Karpas-422 (cell line): ENCODE data around the gene ENO3. TPM values are rescaled to one million over a fixed set of nuclear protein-coding genes. Genes with fewer than 3 reads are reported as not detected.

Experiments used
- DNase-seq: peaks from one replicate; pipeline ENCODE4 v3.0.0-alpha.2; 2015
- H2AFZ ChIP-seq: fragments of 200-600 bp; sonication (generic); 2 replicates; pipeline ENCODE4 v1.6.1; 2014; ENCODE audit warnings: antibody characterized with exemption, low read length, mixed read lengths
- H3K27ac ChIP-seq: fragments of 200-600 bp; sonication (generic); 2 replicates; pipeline ENCODE4 v1.5.1; 2014; ENCODE audit warnings: mild to moderate bottlenecking, low read length, moderate library complexity
- H3K27me3 ChIP-seq: fragments of 200-600 bp; sonication (generic); 2 replicates; pipeline ENCODE4 v1.6.1; 2014; ENCODE audit warnings: low read length, mixed read lengths
- H3K36me3 ChIP-seq: fragments of 200-600 bp; sonication (generic); 2 replicates; pipeline ENCODE4 v1.6.1; 2014; ENCODE audit warnings: low read length, mixed read lengths; ENCODE audit not compliant: insufficient read depth
- H3K4me1 ChIP-seq: fragments of 200-600 bp; sonication (generic); 2 replicates; pipeline ENCODE4 v1.6.1; 2014; ENCODE audit warnings: mild to moderate bottlenecking, low read length, mixed read lengths
- H3K4me2 ChIP-seq: fragments of 200-600 bp; sonication (generic); 2 replicates; pipeline ENCODE4 v1.6.1; 2014; ENCODE audit warnings: low read length, low read depth, mild to moderate bottlenecking; ENCODE audit not compliant: poor library complexity, severe bottlenecking
- H3K4me3 ChIP-seq: fragments of 200-600 bp; sonication (generic); 2 replicates; pipeline ENCODE4 v1.5.1; 2014; ENCODE audit warnings: mild to moderate bottlenecking, antibody characterized with exemption, low read length, mixed read lengths
- H3K79me2 ChIP-seq: fragments of 200-600 bp; sonication (generic); 2 replicates; pipeline ENCODE4 v1.6.1; 2014; ENCODE audit warnings: mild to moderate bottlenecking, low read length, mixed read lengths
- H3K9ac ChIP-seq: fragments of 200-600 bp; sonication (generic); 2 replicates; pipeline ENCODE4 v1.6.0; 2014; ENCODE audit warnings: low read length
- H3K9me2 ChIP-seq: fragments of 200-600 bp; sonication (generic), shearing (Covaris generic); replicated peaks from 2 replicates; pipeline ENCODE4 v1.6.0; 2014; ENCODE audit warnings: mild to moderate bottlenecking, low read length, moderate library complexity; ENCODE audit not compliant: insufficient read depth
- H3K9me3 ChIP-seq: fragments of 300-700, 200-600 bp; sonication (generic); 2 replicates; pipeline ENCODE4 v1.6.1; 2014; ENCODE audit warnings: low read length, mixed read lengths
- H4K20me1 ChIP-seq: fragments of 200-600 bp; sonication (generic); 2 replicates; pipeline ENCODE4 v1.6.1; 2014; ENCODE audit warnings: mild to moderate bottlenecking, antibody characterized with exemption, low read length, low read depth; ENCODE audit not compliant: insufficient read depth
- total RNA-seq: library from RNA; depleted of rRNA; stranded (reverse); fragments of >200 nt; shearing (Covaris generic); gene quantifications from 2 replicates; pipeline ENCODE4 v1.2.3, GENCODE V29; 2014; ENCODE audit warnings: low replicate concordance

Gene ENO3
- total RNA-seq, 1 experiment from 2014 or later = 31.1 TPM

DNA sequence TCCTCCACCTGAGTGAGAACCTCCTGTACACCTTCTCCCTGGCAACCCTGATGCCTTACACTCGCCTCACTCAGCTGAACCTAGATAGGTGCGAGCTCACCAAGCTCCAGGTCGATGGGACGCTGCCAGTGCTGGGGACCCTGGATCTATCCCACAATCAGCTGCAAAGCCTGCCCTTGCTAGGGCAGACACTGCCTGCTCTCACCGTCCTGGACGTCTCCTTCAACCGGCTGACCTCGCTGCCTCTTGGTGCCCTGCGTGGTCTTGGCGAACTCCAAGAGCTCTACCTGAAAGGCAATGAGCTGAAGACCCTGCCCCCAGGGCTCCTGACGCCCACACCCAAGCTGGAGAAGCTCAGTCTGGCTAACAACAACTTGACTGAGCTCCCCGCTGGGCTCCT lies 18.2 kb upstream of the ENO3 start:
- Histone ChIP-seq H3K27ac (no peak overlapping the region), H4K20me1 (no peaks in the 10 kb centered on the region), H3K9ac (no peak overlapping the region), H3K27me3 (no peaks in the 10 kb centered on the region), H3K4me2 (no peak overlapping the region), H2AFZ (no peak overlapping the region), H3K4me3 (no peak overlapping the region), H3K79me2 (peaks cover 9% of the 10 kb centered on the region; the same call in 1 of the 2 replicates), H3K9me2 (no peaks in the 10 kb centered on the region), H3K9me3 (no peaks in the 10 kb centered on the region), H3K36me3 (peaks cover under 1% of the 10 kb centered on the region), H3K4me1 (no peaks in the 10 kb centered on the region)
- no peak for DNase-seq

DNA sequence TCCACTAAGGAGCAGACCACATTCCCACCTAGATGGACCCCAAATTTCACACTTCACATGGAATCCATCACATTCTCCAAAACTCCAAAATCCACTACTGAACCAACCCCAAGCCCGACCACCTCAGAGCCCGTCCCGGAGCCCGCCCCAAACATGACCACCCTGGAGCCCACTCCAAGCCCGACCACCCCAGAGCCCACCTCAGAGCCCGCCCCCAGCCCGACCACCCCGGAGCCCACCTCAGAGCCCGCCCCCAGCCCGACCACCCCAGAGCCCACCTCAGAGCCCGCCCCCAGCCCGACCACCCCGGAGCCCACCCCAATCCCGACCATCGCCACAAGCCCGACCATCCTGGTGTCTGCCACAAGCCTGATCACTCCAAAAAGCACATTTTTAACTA lies 17.3 kb upstream of the ENO3 start:
- Histone ChIP-seq H3K4me3 (no peak overlapping the region), H3K9me2 (no peaks in the 10 kb centered on the region), H4K20me1 (no peaks in the 10 kb centered on the region), H3K27ac (no peak overlapping the region), H3K4me2 (no peak overlapping the region), H2AFZ (no peak overlapping the region), H3K9me3 (no peaks in the 10 kb centered on the region), H3K79me2 (peaks cover 18% of the 10 kb centered on the region), H3K36me3 (peaks cover 9% of the 10 kb centered on the region), H3K4me1 (peaks cover 7% of the 10 kb centered on the region), H3K27me3 (no peaks in the 10 kb centered on the region), H3K9ac (no peak overlapping the region)
- DNase-seq = no peak

DNA sequence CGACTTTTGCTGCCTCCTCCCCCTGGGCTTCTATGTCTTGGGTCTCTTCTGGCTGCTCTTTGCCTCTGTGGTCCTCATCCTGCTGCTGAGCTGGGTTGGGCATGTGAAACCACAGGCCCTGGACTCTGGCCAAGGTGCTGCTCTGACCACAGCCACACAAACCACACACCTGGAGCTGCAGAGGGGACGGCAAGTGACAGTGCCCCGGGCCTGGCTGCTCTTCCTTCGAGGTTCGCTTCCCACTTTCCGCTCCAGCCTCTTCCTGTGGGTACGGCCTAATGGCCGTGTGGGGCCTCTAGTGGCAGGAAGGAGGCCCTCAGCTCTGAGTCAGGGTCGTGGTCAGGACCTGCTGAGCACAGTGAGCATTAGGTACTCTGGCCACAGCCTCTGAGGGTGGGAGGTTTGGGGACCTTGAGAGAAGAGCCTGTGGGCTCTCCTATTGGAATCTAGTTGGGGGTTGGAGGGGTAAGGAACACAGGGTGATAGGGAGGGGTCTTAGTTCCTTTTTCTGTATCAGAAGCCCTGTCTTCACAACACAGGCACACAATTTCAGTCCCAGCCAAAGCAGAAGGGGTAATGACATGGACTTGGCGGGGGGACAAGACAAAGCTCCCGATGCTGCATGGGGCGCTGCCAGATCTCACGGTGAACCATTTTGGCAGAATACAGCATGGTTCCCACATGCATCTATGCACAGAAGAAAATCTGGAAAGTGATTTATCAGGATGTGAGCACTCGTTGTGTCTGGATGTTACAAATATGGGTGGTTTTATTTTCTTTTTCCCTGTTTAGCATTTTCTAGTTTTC lies 16.5 kb upstream of the ENO3 start:
- Histone ChIP-seq H3K9me3 (no peaks in the 10 kb centered on the region), H3K9me2 (no peaks in the 10 kb centered on the region), H3K27me3 (no peaks in the 10 kb centered on the region), H3K36me3 (peaks cover 10% of the 10 kb centered on the region), H4K20me1 (no peaks in the 10 kb centered on the region), H3K4me3 (no peak overlapping the region), H2AFZ (no peak overlapping the region), H3K9ac (no peak overlapping the region), H3K4me1 (peaks cover 10% of the 10 kb centered on the region), H3K4me2 (no peak overlapping the region), H3K79me2 (peaks cover 25% of the 10 kb centered on the region), H3K27ac (no peak overlapping the region)
- DNase-seq = no peak

DNA sequence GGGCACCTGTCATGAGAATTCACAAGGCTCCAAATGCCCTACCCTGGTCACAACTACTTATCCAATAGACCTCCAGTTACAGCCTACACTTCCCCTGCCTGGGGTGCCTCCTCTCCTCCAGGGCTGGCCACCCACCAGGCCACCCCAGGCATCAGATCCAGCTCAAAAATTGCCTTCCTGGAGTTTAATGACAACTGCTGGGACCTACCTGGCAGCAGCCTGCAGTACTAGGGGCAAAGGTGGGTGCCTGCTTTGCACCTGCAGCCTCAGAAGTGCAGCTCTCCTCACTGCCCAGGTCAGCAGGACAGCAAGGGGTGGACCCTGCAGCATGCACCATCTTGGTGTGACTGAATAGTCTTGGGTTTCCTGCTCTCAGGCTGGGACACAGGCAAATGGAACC lies 15.3 kb upstream of the ENO3 start:
- no peak for DNase-seq
- no peaks in the 10 kb centered on the region for H3K27me3 ChIP-seq
- no peak overlapping the region for H3K27ac ChIP-seq
- H3K36me3 ChIP-seq = peaks cover 10% of the 10 kb centered on the region
- H3K4me2 ChIP-seq = no peak overlapping the region
- H3K9me3 ChIP-seq = no peaks in the 10 kb centered on the region
- peaks cover 31% of the 10 kb centered on the region for H3K79me2 ChIP-seq
- H2AFZ ChIP-seq = no peak overlapping the region
- no peak overlapping the region for H3K9ac ChIP-seq
- H4K20me1 ChIP-seq = no peaks in the 10 kb centered on the region
- no peak overlapping the region for H3K4me3 ChIP-seq
- H3K4me1 ChIP-seq = peaks cover 10% of the 10 kb centered on the region
- no peaks in the 10 kb centered on the region for H3K9me2 ChIP-seq

DNA sequence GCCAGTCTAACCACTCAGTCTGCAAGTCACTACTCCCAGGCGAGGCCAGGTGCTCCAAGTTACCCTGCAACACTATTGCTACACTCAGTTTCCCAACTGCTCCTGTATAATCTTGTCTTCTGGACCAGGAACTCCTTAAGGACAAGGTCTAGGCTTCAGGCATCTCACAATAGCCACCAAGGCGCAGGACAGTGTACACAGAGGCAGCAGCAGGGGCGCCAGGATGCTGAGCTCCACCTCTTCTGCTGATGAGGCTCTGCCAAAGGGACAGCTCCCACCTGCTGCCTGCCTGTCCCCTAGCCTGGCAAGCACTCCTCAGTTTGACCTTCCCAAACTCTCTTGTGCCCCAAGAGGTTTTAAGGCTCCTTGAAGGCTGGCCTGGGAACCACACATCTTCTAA lies 14.5 kb upstream of the ENO3 start:
- H3K27me3 ChIP-seq = no peaks in the 10 kb centered on the region
- H4K20me1 ChIP-seq = no peaks in the 10 kb centered on the region; the same call in 1 of the 2 replicates
- no peak for DNase-seq
- no peak overlapping the region for H2AFZ ChIP-seq
- no peak overlapping the region for H3K4me2 ChIP-seq
- H3K4me1 ChIP-seq = peaks cover 12% of the 10 kb centered on the region
- H3K9me3 ChIP-seq = no peaks in the 10 kb centered on the region
- no peak overlapping the region for H3K27ac ChIP-seq
- H3K79me2 ChIP-seq = peaks cover 39% of the 10 kb centered on the region
- H3K36me3 ChIP-seq = peaks cover 10% of the 10 kb centered on the region
- H3K4me3 ChIP-seq = no peak overlapping the region
- no peak overlapping the region for H3K9ac ChIP-seq
- no peaks in the 10 kb centered on the region for H3K9me2 ChIP-seq

DNA sequence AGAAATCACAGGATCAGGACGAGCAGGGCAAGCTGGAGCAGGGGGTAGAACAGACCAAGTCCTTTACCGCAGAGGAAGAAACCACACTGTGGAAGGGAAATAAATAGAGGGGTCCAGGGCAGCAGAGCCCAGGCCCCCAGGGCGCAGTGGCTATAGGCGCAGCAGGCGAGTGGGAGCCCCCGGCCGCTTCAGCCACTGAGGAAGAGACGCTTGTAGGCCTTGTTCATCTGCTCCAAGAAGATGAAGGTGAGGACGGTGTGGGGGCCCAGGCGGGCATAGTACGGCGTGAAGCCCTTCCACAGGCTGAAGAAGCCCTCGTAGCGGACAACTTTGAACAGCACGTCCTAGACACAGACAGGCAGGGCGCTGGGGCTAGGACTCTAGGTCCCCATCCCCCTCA lies 13.4 kb upstream of the ENO3 start:
- Histone ChIP-seq H3K4me1 (peaks cover 23% of the 10 kb centered on the region), H4K20me1 (no peaks in the 10 kb centered on the region; the same call in 1 of the 2 replicates), H3K27me3 (no peaks in the 10 kb centered on the region), H2AFZ (no peak overlapping the region), H3K79me2 (peaks cover 50% of the 10 kb centered on the region), H3K9ac (no peak overlapping the region), H3K9me2 (no peaks in the 10 kb centered on the region), H3K9me3 (no peaks in the 10 kb centered on the region), H3K27ac (no peak overlapping the region), H3K36me3 (peaks cover 13% of the 10 kb centered on the region), H3K4me3 (no peak overlapping the region), H3K4me2 (no peak overlapping the region)
- no peak for DNase-seq

DNA sequence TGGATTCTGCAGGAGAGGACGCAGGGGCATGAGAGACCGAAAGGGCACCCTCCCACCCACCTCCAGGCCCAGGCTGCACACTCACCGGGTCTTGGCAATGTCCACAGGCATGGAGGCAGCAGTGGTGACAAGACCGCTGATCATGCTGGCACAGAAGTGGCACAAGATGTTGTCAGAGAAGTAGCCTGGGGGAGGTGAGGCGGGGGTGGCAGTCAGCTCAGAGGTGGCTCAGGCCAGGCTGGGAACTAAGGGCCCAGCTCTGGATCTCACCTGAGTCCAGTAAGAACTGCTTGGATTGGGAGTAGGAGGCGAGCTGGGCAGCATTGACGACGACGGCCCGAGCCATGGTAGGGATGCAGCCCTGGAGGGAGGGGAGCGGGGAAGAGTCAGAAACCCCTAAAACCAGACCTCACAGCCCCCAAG lies 12.8 kb upstream of the ENO3 start:
- Histone ChIP-seq H3K4me3 (peak overlapping the region; percentile 96; the same call in 1 of the 2 replicates), H2AFZ (no peak overlapping the region), H3K4me2 (peak overlapping the region; percentile 92), H3K79me2 (peaks cover 55% of the 10 kb centered on the region), H4K20me1 (no peaks in the 10 kb centered on the region; the same call in 1 of the 2 replicates), H3K27me3 (no peaks in the 10 kb centered on the region), H3K9me2 (no peaks in the 10 kb centered on the region), H3K9ac (peak overlapping the region; percentile 95), H3K36me3 (peaks cover 19% of the 10 kb centered on the region), H3K4me1 (peaks cover 28% of the 10 kb centered on the region), H3K9me3 (no peaks in the 10 kb centered on the region), H3K27ac (no peak overlapping the region)
- no peak for DNase-seq

DNA sequence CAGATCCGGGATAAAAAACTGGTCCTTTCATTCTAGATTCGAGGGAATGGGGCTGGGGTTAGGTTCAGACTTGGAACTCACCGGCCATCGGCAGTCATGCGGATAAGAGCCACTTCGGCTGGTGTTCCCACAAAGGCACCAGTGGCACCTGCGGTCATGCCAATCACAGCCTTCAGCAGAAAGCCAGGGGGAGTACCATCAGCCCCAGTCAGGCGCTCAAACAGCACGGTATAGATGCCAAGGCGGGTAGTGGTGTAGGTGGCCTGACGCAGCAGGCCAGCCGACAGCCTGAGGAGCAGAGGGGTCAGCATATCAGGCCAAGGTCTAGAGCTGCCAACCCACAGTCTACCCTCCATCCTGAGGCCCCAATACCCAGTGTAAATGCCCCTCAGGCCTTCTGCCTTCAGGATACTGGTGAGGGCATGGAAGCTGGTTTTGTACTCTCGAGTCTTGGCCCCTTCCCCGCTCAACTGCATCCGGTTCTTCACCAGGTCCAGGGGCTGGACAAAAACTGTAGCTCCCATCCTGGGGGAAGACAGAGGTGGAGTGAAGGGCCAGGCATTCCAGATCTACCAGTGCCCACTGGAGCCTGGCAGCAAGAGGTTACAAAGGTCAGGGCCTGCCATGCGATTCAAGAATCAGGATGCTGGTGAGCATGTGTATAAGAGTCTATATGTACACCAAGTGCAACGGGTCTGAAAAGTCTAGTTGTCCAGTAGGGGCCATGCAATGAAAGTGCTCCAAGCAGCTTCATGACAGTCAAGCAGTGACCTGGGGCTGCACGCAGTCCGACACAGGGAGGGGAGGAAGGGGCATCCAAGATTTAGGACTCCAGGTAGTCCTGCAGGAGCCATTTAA lies 12.0 kb upstream of the ENO3 start:
- Histone ChIP-seq H3K27me3 (no peaks in the 10 kb centered on the region), H3K9me2 (no peaks in the 10 kb centered on the region), H4K20me1 (no peaks in the 10 kb centered on the region; the same call in 1 of the 2 replicates), H3K9ac (peak overlapping the region; percentile 95), H3K36me3 (peaks cover 24% of the 10 kb centered on the region), H3K27ac (peak overlapping the region; percentile 82), H3K4me2 (peak overlapping the region; percentile 92), H3K9me3 (no peaks in the 10 kb centered on the region), H3K4me1 (peaks cover 36% of the 10 kb centered on the region), H2AFZ (peak overlapping the region; percentile 44; the same call in 1 of the 2 replicates), H3K4me3 (peak overlapping the region; percentile 96), H3K79me2 (peaks cover 56% of the 10 kb centered on the region)
- DNase-seq = peak; percentile 68
